OCI-LY3 (cell line): Measurements from ENCODE around the gene NUSAP1.
"Not testable (repeated sequence)": the region's sequence is repeated elsewhere in the genome, so short reads cannot be mapped to it uniquely, and the experiment has no call there.

Experiments used
- H2AFZ ChIP-seq: fragments of 200-600, 300-600 bp; shearing (Covaris generic); 2 replicates; pipeline ENCODE4 v1.6.0; 2014; ENCODE audit warnings: antibody characterized with exemption, low read depth, low read length
- H3K27ac ChIP-seq: fragments of 200-600, 300-600 bp; sonication (generic); 2 replicates; pipeline ENCODE4 v1.5.1; 2014; ENCODE audit warnings: mild to moderate bottlenecking, low read length, moderate library complexity, mixed read lengths
- H3K27me3 ChIP-seq: fragments of 200-600, 300-600 bp; sonication (generic); 2 replicates; pipeline ENCODE4 v1.6.1; 2014; ENCODE audit warnings: low read depth, low read length, mixed read lengths
- H3K36me3 ChIP-seq: fragments of 200-600, 300-600 bp; sonication (generic); replicated peaks from 2 replicates; pipeline ENCODE3; 2014; ENCODE audit warnings: low read depth, low read length, mixed read lengths
- H3K4me1 ChIP-seq: fragments of 300-600, 200-600 bp; sonication (generic); 2 replicates; pipeline ENCODE4 v1.6.1; 2014; ENCODE audit warnings: low read length, mixed read lengths
- H3K4me2 ChIP-seq: fragments of 200-600, 300-600 bp; sonication (generic); 2 replicates; pipeline ENCODE4 v1.6.1; 2014; ENCODE audit warnings: low read length, mixed read lengths
- H3K4me3 ChIP-seq: fragments of 300-600, 200-600 bp; sonication (generic); 2 replicates; pipeline ENCODE4 v1.5.1; 2014; ENCODE audit warnings: antibody characterized with exemption, mild to moderate bottlenecking, low read length, moderate library complexity
- H3K79me2 ChIP-seq: fragments of 300-600, 200-600 bp; shearing (Covaris generic); 2 replicates; pipeline ENCODE4 v1.6.1; 2014; ENCODE audit warnings: mild to moderate bottlenecking, low read length, mixed read lengths
- H3K9ac ChIP-seq: fragments of 300-600, 200-600 bp; shearing (Covaris generic); 2 replicates; pipeline ENCODE4 v1.6.0; 2014; ENCODE audit warnings: mild to moderate bottlenecking, low read length, moderate library complexity
- H3K9me3 ChIP-seq: fragments of 200-600, 300-600 bp; shearing (Covaris generic); 2 replicates; pipeline ENCODE4 v1.6.1; 2014; ENCODE audit warnings: low read length, mixed read lengths; ENCODE audit not compliant: insufficient read depth
- H4K20me1 ChIP-seq: fragments of 200-600, 300-600 bp; sonication (generic); 2 replicates; pipeline ENCODE4 v1.6.1; 2016; ENCODE audit warnings: low read length, mixed read lengths; ENCODE audit not compliant: insufficient read depth
- CTCF ChIP-seq: fragments of 200-600, 300-600 bp; sonication (generic); IDR thresholded peaks from 2 replicates; pipeline ENCODE4 v1.5.1; 2014; ENCODE audit warnings: antibody characterized with exemption, low read length, low read depth
- EZH2phosphoT487 ChIP-seq: fragments of 200-600 bp; shearing (Covaris generic); IDR thresholded peaks from 2 replicates; pipeline ENCODE4 v1.6.1; 2018; ENCODE audit warnings: antibody characterized with exemption, mixed run types, low read depth

NUSAP1 gene

GRCh38 chr15:41332194-41333025 is at the start of gene NUSAP1, which contains the start of gene OIP5:
Gene NUSAP1 (plus strand): TSS chr15:41332881. CDS start chr15:41332958, 77 bp downstream.
Gene OIP5 (minus strand): TSS chr15:41332591. CDS start chr15:41332561, 30 bp downstream.
- peak within 1 kb of the TSS; percentile 97 for H3K9ac ChIP-seq
- peak within 1 kb of the TSS; percentile 68 for H2AFZ ChIP-seq
- H3K27me3 ChIP-seq = no peaks in the 10 kb centered on the region
- peaks cover 62% of the 10 kb centered on the region for H3K79me2 ChIP-seq
- peak within 1 kb of the TSS; percentile 84 for H3K4me2 ChIP-seq
- peak within 1 kb of the TSS; percentile 91 for H3K27ac ChIP-seq
- H3K4me3 ChIP-seq = peak within 1 kb of the TSS; percentile 87
- H4K20me1 ChIP-seq = peaks cover 18% of the 10 kb centered on the region
- peaks cover 14% of the 10 kb centered on the region for H3K4me1 ChIP-seq
- no peak for TF ChIP-seq EZH2phosphoT487
- peak; percentile 50 for TF ChIP-seq CTCF
- H3K9me3 ChIP-seq = no peaks in the 10 kb centered on the region
- H3K36me3 ChIP-seq = peaks cover 30% of the 10 kb centered on the region

- peaks cover 12% of the 10 kb centered on the region for H3K4me1 ChIP-seq
- peak overlapping the region; percentile 98 for H3K4me3 ChIP-seq
- peak overlapping the region; percentile 76 for H2AFZ ChIP-seq
- not testable (repeated sequence) for H4K20me1 ChIP-seq, H3K9me3 ChIP-seq, H3K27me3 ChIP-seq
- peak overlapping the region; percentile 76 for H3K9ac ChIP-seq
- H3K36me3 ChIP-seq = peaks cover 34% of the 10 kb centered on the region
- peak overlapping the region; percentile 72 for H3K4me2 ChIP-seq
- H3K27ac ChIP-seq = peak overlapping the region; percentile 72
- peaks cover 48% of the 10 kb centered on the region for H3K79me2 ChIP-seq
Measured at GRCh38 chr15:41282980-41283652, 49.6 kb upstream of the NUSAP1 start.

GRCh38 chr15:41283653-41284426 is 48.8 kb upstream of the NUSAP1 start:
- Histone ChIP-seq H3K27me3 (no peaks in the 10 kb centered on the region), H3K9ac (peak overlapping the region; percentile 96), H3K4me2 (peak overlapping the region; percentile 91), H3K4me3 (peak overlapping the region; percentile 98), H2AFZ (peak overlapping the region; percentile 76), H3K4me1 (peaks cover 12% of the 10 kb centered on the region), H4K20me1 (no peaks in the 10 kb centered on the region), H3K36me3 (peaks cover 41% of the 10 kb centered on the region), H3K9me3 (no peaks in the 10 kb centered on the region), H3K27ac (peak overlapping the region; percentile 72), H3K79me2 (peaks cover 55% of the 10 kb centered on the region)
- no peak for TF ChIP-seq CTCF
- no peak for TF ChIP-seq EZH2phosphoT487

GRCh38 chr15:41284427-41285177 is 48.1 kb upstream of the NUSAP1 start:
- peak overlapping the region; percentile 96 for H3K9ac ChIP-seq
- no peaks in the 10 kb centered on the region for H4K20me1 ChIP-seq
- H3K4me1 ChIP-seq = peaks cover 12% of the 10 kb centered on the region
- TF ChIP-seq EZH2phosphoT487 = no peak
- no peak for TF ChIP-seq CTCF
- H3K79me2 ChIP-seq = peaks cover 58% of the 10 kb centered on the region
- H3K27me3 ChIP-seq = no peaks in the 10 kb centered on the region
- peak overlapping the region; percentile 53 for H3K27ac ChIP-seq
- H3K36me3 ChIP-seq = peaks cover 42% of the 10 kb centered on the region
- no peak overlapping the region; the same call in 1 of the 2 replicates for H2AFZ ChIP-seq
- H3K4me2 ChIP-seq = peak overlapping the region; percentile 91
- peak overlapping the region; percentile 98 for H3K4me3 ChIP-seq
- no peaks in the 10 kb centered on the region for H3K9me3 ChIP-seq
